Peyer's patch (tissue), 4 donors: ENCODE measurements around the gene C1GALT1.

Experiments used
- CTCF ChIP-seq, 6 experiments: fragments of 450-650 bp in 4 of 6; fragments of 200-600 bp in 2 of 6; sonication (generic) in 1 of 6; IDR thresholded peaks; one replicate each; pipeline ENCODE4 v1.5.1; 2017 to 2019; ENCODE audit warnings: antibody characterized with exemption in 6 of 6, mild to moderate bottlenecking in 3 of 6, moderate library complexity in 1 of 6
- POLR2A ChIP-seq, 2 donors: fragments of 450-650 bp; IDR thresholded peaks; one replicate each; pipeline ENCODE4 v1.5.1; 2017; ENCODE audit warnings: antibody characterized with exemption in 2 of 2, mild to moderate bottlenecking in 2 of 2, moderate library complexity in 2 of 2

- TF ChIP-seq CTCF (IDR thresholded peaks at IDR 0.05) (no peak), POLR2A (IDR thresholded peaks at IDR 0.05) (no peak)
Measured at GRCh38 chr7:7264306-7265040, 82.1 kb downstream of the C1GALT1 start.
